ENCODE data around the gene ELOA. TPM values are rescaled to one million over a fixed set of nuclear protein-coding genes. Genes with fewer than 3 reads are reported as not detected.

ELOA gene
- total and polyA plus RNA-seq, 2 of the 13 experiments (the other 11 are each of a cell fraction or from before 2014, with no cell fraction given), result 14.2 to 28.5 TPM

DNA sequence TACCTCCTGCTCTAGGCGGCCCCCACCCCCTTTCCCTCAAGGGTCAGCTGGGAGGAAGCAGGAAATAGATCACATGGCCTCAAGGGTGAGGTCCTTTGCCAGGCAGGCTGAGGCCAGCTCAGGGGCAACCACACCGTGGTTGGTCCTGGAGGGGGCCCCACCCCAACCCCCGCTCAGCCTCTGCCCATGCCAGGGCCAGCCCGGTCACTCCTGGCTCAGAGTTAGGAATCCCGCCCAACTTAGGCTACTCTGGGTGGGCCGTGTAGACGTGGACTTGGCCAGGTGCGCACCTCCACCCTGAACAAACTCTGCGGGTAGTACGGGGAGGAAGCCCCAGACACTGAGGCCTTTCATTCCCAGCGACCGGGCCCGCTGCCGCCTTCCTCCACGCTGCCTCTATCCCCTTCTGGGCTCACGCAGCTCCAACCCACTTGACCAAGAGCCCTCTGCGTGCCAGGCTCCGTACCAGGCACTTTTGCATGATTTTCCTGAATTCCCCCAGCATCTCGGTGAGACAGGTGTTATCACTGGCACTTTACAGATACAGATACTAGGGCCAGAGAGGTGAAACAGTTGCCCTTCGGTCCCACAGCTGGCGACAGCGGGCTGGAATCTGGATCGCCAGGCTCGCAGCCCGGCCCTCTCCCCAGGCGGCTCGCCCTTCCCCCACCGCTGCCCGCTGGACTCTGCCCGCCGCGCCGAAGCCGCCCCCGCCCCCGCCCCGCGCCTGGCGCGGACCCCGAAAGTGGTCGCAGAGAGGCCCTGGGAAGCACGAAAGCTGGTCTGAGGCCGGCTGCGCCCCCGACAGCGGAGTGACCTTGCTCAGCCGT, 56.5 kb downstream of the ELOA start (continued):
- TF ChIP-seq HNF4G (IDR thresholded peaks at IDR 0.05; ENCODE audit: borderline replicate concordance, low read depth, low read length) (peak; percentile 76), HNF4G (CRISPR knock-in tag; IDR thresholded peaks at IDR 0.05; ENCODE audit: borderline replicate concordance, low read depth) (no peak), SKIL (CRISPR knock-in tag; IDR thresholded peaks at IDR 0.05; ENCODE audit: borderline replicate concordance) (no peak), ZNF468 (CRISPR knock-in tag; IDR thresholded peaks at IDR 0.05) (no peak), ZNF674 (CRISPR knock-in tag; IDR thresholded peaks at IDR 0.05; ENCODE audit: low read depth) (no peak), TCF7 (IDR thresholded peaks at IDR 0.05; ENCODE audit: low read depth) (no peak), ARNTL (CRISPR knock-in tag; IDR thresholded peaks at IDR 0.05) (no peak), NR2F6 (IDR thresholded peaks at IDR 0.05) (peak; percentile 13; the same call in 1 of the 2 replicates), NR2F6 (CRISPR knock-in tag; IDR thresholded peaks at IDR 0.05) (peak; percentile 30; the same call in 1 of the 2 replicates), MTF1 (CRISPR knock-in tag; IDR thresholded peaks at IDR 0.05) (no peak), ZBTB7A (CRISPR knock-in tag; IDR thresholded peaks at IDR 0.05) (0 out of 2 replicates have a peak, but pooled peaks have one; percentile 11), HHEX (CRISPR knock-in tag; IDR thresholded peaks at IDR 0.05) (no peak), KLF15 (CRISPR knock-in tag; IDR thresholded peaks at IDR 0.05; ENCODE audit: borderline replicate concordance) (no peak), ATF7-NPFF (CRISPR knock-in tag; IDR thresholded peaks at IDR 0.05; ENCODE audit: low read depth) (no peak), SNRNP70 (IDR thresholded peaks at IDR 0.05; ENCODE audit: low read depth, low read length) (no peak), TEAD3 (CRISPR knock-in tag; optimal IDR thresholded peaks at IDR 0.05; ENCODE audit: borderline replicate concordance) (no peak), MBNL3 (CRISPR knock-in tag; conservative IDR thresholded peaks at IDR 0.05) (no peak), CHCHD3 (CRISPR knock-in tag; IDR thresholded peaks at IDR 0.05) (no peak), ZBTB2 (CRISPR knock-in tag; IDR thresholded peaks at IDR 0.05; ENCODE audit: low read depth) (0 out of 2 replicates have a peak, but pooled peaks have one; percentile 33), MBD4 (IDR thresholded peaks at IDR 0.05; ENCODE audit: borderline replicate concordance, low read length) (no peak)
- TF ChIP-seq, protein P1, sequence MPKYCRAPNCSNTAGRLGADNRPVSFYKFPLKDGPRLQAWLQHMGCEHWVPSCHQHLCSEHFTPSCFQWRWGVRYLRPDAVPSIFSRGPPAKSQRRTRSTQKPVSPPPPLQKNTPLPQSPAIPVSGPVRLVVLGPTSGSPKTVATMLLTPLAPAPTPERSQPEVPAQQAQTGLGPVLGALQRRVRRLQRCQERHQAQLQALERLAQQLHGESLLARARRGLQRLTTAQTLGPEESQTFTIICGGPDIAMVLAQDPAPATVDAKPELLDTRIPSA (CRISPR knock-in tag; IDR thresholded peaks at IDR 0.05; ENCODE audit: borderline replicate concordance), result no peak
